Neuronal stem cell (in vitro differentiated cells): Measurements from ENCODE around the gene TRH. TPM values are rescaled to one million over a fixed set of nuclear protein-coding genes. Genes with fewer than 3 reads are reported as not detected.

ENCODE experiments used
- DNase-seq: peaks from one replicate; pipeline ENCODE4 v3.0.0-alpha.2; 2013; ENCODE audit warnings: low spot score
- H2AFZ ChIP-seq: one replicate; pipeline ENCODE4 v1.6.1; 2013; ENCODE audit warnings: mild to moderate bottlenecking, low read length, inconsistent platforms
- H2AK5ac ChIP-seq: 2 replicates; pipeline ENCODE4 v1.6.1; 2013; ENCODE audit warnings: low read depth, mild to moderate bottlenecking, inconsistent platforms, low read length, moderate library complexity, mixed read lengths
- H2BK120ac ChIP-seq: 2 replicates; pipeline ENCODE4 v1.6.1; 2013; ENCODE audit warnings: low read depth, mild to moderate bottlenecking, inconsistent platforms, low read length, moderate library complexity, mixed read lengths
- H2BK12ac ChIP-seq: one replicate; pipeline ENCODE4 v1.6.1; 2013; ENCODE audit warnings: low read length, inconsistent platforms
- H2BK15ac ChIP-seq: 2 replicates; pipeline ENCODE4 v1.6.1; 2013; ENCODE audit warnings: mild to moderate bottlenecking, low read length, inconsistent platforms, mixed read lengths
- H2BK5ac ChIP-seq: one replicate; pipeline ENCODE4 v1.6.1; 2013; ENCODE audit warnings: inconsistent platforms, mild to moderate bottlenecking, low read length, moderate library complexity
- H3K14ac ChIP-seq: one replicate; pipeline ENCODE4 v1.6.1; 2013; ENCODE audit warnings: low read length, inconsistent platforms
- H3K18ac ChIP-seq: 2 replicates; pipeline ENCODE4 v1.6.1; 2013; ENCODE audit warnings: low read length, inconsistent platforms
- H3K23ac ChIP-seq: 2 replicates; pipeline ENCODE4 v1.6.1; 2013; ENCODE audit warnings: low read depth, mild to moderate bottlenecking, mixed read lengths, low read length, inconsistent platforms; ENCODE audit not compliant: poor library complexity
- H3K27ac ChIP-seq: replicated peaks from 3 replicates; pipeline ENCODE4 v1.5.1; 2013; ENCODE audit warnings: low read length, inconsistent platforms
- H3K27me3 ChIP-seq, 3 experiments: 2 replicates each; pipeline ENCODE4 v1.6.1; 2013; ENCODE audit warnings: low read length in 3 of 3, mild to moderate bottlenecking in 2 of 3, inconsistent platforms in 1 of 3, low read depth in 1 of 3, mixed read lengths in 1 of 3, moderate library complexity in 1 of 3; ENCODE audit not compliant: control insufficient read depth in 3 of 3, insufficient read depth in 3 of 3
- H3K36me3 ChIP-seq, 2 donors: replicated peaks in 1 of 2; 2 replicates each; pipeline ENCODE4 v1.6.1; 2013; ENCODE audit warnings: low read length in 2 of 2; ENCODE audit not compliant: control insufficient read depth in 2 of 2, insufficient read depth in 2 of 2
- H3K4ac ChIP-seq: 2 replicates; pipeline ENCODE4 v1.6.1; 2013; ENCODE audit warnings: inconsistent platforms, mild to moderate bottlenecking, low read length, moderate library complexity
- H3K4me1 ChIP-seq, 2 donors: 1 replicate in 1 of 2; 2 replicates in 1 of 2; pipeline ENCODE4 v1.6.1; 2013; ENCODE audit warnings: low read length in 2 of 2, low read depth in 1 of 2; ENCODE audit not compliant: control insufficient read depth in 2 of 2, insufficient read depth in 1 of 2
- H3K4me2 ChIP-seq: one replicate; pipeline ENCODE4 v1.6.1; 2013; ENCODE audit warnings: mild to moderate bottlenecking, low read length, inconsistent platforms; ENCODE audit not compliant: insufficient read depth, poor library complexity, severe bottlenecking
- H3K4me3 ChIP-seq, 2 donors: 2 replicates each; pipeline ENCODE4 v1.5.1; 2013; ENCODE audit warnings: low read length in 2 of 2, mild to moderate bottlenecking in 2 of 2, inconsistent platforms in 1 of 2, moderate library complexity in 1 of 2
- H3K79me1 ChIP-seq: one replicate; pipeline ENCODE4 v1.6.1; 2013; ENCODE audit warnings: low read depth, mild to moderate bottlenecking, inconsistent platforms, low read length, moderate library complexity
- H3K9ac ChIP-seq: one replicate; pipeline ENCODE4 v1.6.1; 2013; ENCODE audit warnings: mild to moderate bottlenecking, low read depth, low read length, inconsistent platforms; ENCODE audit not compliant: poor library complexity
- H3K9me3 ChIP-seq, 2 donors: replicated peaks in 1 of 2; 2 replicates each; pipeline versions ENCODE3 to v1.6.1; 2013; ENCODE audit warnings: low read length in 2 of 2, mild to moderate bottlenecking in 2 of 2, inconsistent platforms in 1 of 2, low read depth in 1 of 2, mixed read lengths in 1 of 2, moderate library complexity in 1 of 2; ENCODE audit not compliant: control insufficient read depth in 2 of 2, insufficient read depth in 1 of 2
- H4K8ac ChIP-seq: one replicate; pipeline ENCODE4 v1.6.1; 2013; ENCODE audit warnings: low read depth, mild to moderate bottlenecking, inconsistent platforms, low read length, moderate library complexity
- H4K91ac ChIP-seq: one replicate; pipeline ENCODE4 v1.6.1; 2013; ENCODE audit warnings: low read length, low read depth, mild to moderate bottlenecking, inconsistent platforms; ENCODE audit not compliant: poor library complexity
- WGBS, 2 donors: extraction: QIAGEN DNeasy Blood & Tissue Kit; methylation state at CpG; one replicate each; pipeline ENCODE4 v1.1.7; 2013; ENCODE audit warnings: missing lambda C conversion rate in 2 of 2, mixed read lengths in 1 of 2; ENCODE audit not compliant: insufficient read length in 2 of 2, insufficient replicate concordance in 1 of 2; ENCODE audit errors: extremely low coverage in 2 of 2; 5-methylcytosine and 5-hydroxymethylcytosine counted together
- polyA plus RNA-seq, 2 experiments: library from polyadenylated mRNA; stranded (reverse); fragments of 200-250 nt; gene quantifications; one replicate each; pipeline ENCODE4 v1.2.3, GENCODE V29; 2013

The TRH gene, protein sequence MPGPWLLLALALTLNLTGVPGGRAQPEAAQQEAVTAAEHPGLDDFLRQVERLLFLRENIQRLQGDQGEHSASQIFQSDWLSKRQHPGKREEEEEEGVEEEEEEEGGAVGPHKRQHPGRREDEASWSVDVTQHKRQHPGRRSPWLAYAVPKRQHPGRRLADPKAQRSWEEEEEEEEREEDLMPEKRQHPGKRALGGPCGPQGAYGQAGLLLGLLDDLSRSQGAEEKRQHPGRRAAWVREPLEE
- 0.54 TPM for polyA plus RNA-seq (2013, experiment 1 of 2)
- 0.71 TPM for polyA plus RNA-seq (2013, experiment 2 of 2)

GRCh38 chr3:129974564-129974832 is at the start of gene TRH:
TRH (plus strand) TSS chr3:129974720; CDS start chr3:129975817, 1,097 bp downstream.
- no peak within 1 kb of the TSS for H4K8ac ChIP-seq
- H2AK5ac ChIP-seq: no peak within 1 kb of the TSS
- peak within 1 kb of the TSS; percentile 12 for H3K14ac ChIP-seq
- H3K9ac ChIP-seq: peak within 1 kb of the TSS; percentile 73
- peaks cover 4 to 5% of the 10 kb centered on the region in 2 donors for H3K4me1 ChIP-seq
- H4K91ac ChIP-seq: no peak within 1 kb of the TSS
- H3K23ac ChIP-seq: peak within 1 kb of the TSS; percentile 58
- H3K4ac ChIP-seq: no peak within 1 kb of the TSS
- H3K9me3 ChIP-seq: peaks cover 0 to 1% of the 10 kb centered on the region in 2 donors
- peak within 1 kb of the TSS; percentile 91 for H3K18ac ChIP-seq
- H2BK120ac ChIP-seq: no peak within 1 kb of the TSS
- H3K79me1 ChIP-seq: no peaks in the 10 kb centered on the region
- H2AFZ ChIP-seq: peak within 1 kb of the TSS; percentile 89
- peak within 1 kb of the TSS; percentile 28 to 68 for H3K4me3 ChIP-seq
- peaks cover 23 to 97% (median 60%) of the 10 kb centered on the region in 3 experiments for H3K27me3 ChIP-seq
- H3K36me3 ChIP-seq: no peaks in the 10 kb centered on the region
- no peak within 1 kb of the TSS for H2BK12ac ChIP-seq
- peak within 1 kb of the TSS; percentile 75 for H3K4me2 ChIP-seq
- H3K27ac ChIP-seq: no peak within 1 kb of the TSS
- WGBS, 2 donors: no CpG with 5 or more reads among the region's 30 CpGs
- DNase-seq: peak; percentile 48
- H2BK5ac ChIP-seq: no peak within 1 kb of the TSS
- no peak within 1 kb of the TSS for H2BK15ac ChIP-seq

DNA sequence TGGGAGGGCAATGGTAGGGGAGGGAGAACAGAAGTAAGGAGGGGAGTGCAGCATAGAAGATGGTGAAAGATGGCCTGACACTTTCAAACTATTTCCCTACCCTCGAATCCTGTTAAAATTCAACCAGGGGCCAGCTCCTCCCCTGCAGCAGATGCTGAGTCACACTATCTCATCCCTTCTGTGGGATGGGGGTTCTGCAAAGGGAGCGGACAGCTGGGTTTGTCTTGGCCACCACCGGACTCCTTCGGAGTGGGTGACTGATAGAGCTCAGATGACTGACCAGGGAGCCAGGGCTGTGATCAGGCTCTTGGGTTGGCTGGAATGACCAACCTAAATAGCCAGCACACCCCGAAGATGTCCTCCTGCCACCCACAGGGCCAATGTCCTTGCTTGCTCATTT is 47.4 kb upstream of the TRH start:
- no peak overlapping the region for H4K8ac ChIP-seq
- H3K9ac ChIP-seq: no peak overlapping the region
- no peak overlapping the region for H2BK12ac ChIP-seq
- H3K27ac ChIP-seq: no peak overlapping the region
- H3K79me1 ChIP-seq: no peaks in the 10 kb centered on the region
- no peaks in the 10 kb centered on the region for H3K4me1 ChIP-seq
- no peak overlapping the region for H3K23ac ChIP-seq
- H4K91ac ChIP-seq: no peak overlapping the region
- H3K9me3 ChIP-seq: peaks cover 4 to 19% of the 10 kb centered on the region in 2 donors
- H3K4me2 ChIP-seq: no peak overlapping the region
- H3K18ac ChIP-seq: no peak overlapping the region
- no peak overlapping the region for H2BK5ac ChIP-seq
- no peak overlapping the region for H3K14ac ChIP-seq
- DNase-seq: no peak
- no CpG with 5 or more reads among the region's 5 CpGs for WGBS, 2 donors
- H2BK120ac ChIP-seq: no peak overlapping the region
- no peak overlapping the region for H2AK5ac ChIP-seq
- no peak overlapping the region for H2BK15ac ChIP-seq
- no peak overlapping the region for H3K4me3 ChIP-seq
- no peaks in the 10 kb centered on the region for H3K27me3 ChIP-seq
- no peaks in the 10 kb centered on the region for H3K36me3 ChIP-seq
- no peak overlapping the region for H2AFZ ChIP-seq
- H3K4ac ChIP-seq: no peak overlapping the region

DNA sequence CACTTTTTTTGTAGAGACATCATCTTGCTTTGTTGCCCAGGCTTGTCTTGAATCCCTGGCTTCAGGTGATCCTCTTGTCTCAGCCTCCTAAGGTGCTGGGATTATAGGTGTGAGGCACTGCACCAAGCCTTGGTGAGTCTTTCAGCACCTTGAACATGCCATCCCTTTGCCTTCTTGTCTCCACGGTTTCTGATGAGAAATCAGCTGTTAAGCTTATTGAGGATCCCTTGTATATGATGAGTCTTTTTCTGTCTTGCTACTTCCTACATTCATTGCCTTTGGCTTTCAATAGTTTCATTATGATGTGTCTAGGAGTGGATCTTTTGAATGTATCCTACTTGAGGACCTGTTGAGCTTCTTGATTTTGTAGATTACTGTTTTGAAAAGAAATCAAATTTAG is 45.1 kb upstream of the TRH start:
- Histone ChIP-seq H3K4me2 (no peak overlapping the region), H3K27ac (no peak overlapping the region), H3K4ac (no peak overlapping the region), H2AK5ac (no peak overlapping the region), H3K23ac (no peak overlapping the region), H3K4me3 (no peak overlapping the region), H3K9ac (no peak overlapping the region), H2AFZ (no peak overlapping the region), H3K18ac (no peak overlapping the region), H3K4me1 (no peaks in the 10 kb centered on the region), H2BK15ac (no peak overlapping the region), H3K79me1 (no peaks in the 10 kb centered on the region), H4K91ac (no peak overlapping the region), H3K36me3 (no peaks in the 10 kb centered on the region), H2BK5ac (no peak overlapping the region), H3K9me3 (peaks cover 4 to 19% of the 10 kb centered on the region in 2 donors), H3K14ac (no peak overlapping the region), H2BK12ac (no peak overlapping the region), H4K8ac (no peak overlapping the region), H3K27me3 (no peaks in the 10 kb centered on the region), H2BK120ac (no peak overlapping the region)
- no CpG with 5 or more reads among the region's 1 CpG for WGBS, 2 donors
- DNase-seq: no peak

DNA sequence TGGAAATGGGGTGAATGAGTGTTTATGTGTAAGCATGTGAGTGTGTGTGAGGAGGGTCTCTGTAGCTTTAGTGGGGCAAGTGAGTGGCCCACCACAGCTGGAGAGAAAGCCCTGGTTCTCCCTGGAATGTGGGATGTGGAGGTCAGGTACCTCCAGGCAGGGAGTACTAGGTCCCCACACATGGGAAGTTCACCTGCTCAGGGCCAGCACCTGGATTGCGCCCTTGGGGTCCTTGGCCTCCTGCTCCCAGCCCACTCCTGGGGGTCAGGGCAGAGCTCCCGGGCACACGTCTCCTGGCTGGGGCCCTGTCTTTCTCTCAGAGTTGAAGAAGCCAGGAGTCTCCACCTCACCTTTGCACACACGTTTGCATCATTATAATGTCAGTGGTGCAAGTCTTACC is 41.0 kb upstream of the TRH start:
- no peak overlapping the region for H2BK12ac ChIP-seq
- H3K4me2 ChIP-seq: no peak overlapping the region
- H3K79me1 ChIP-seq: no peaks in the 10 kb centered on the region
- H3K9me3 ChIP-seq: peaks cover 4 to 19% of the 10 kb centered on the region in 2 donors
- no peak overlapping the region for H4K8ac ChIP-seq
- H2AK5ac ChIP-seq: peak overlapping the region; percentile 12
- H3K27ac ChIP-seq: no peak overlapping the region
- no peak overlapping the region for H2AFZ ChIP-seq
- H4K91ac ChIP-seq: no peak overlapping the region
- no peaks in the 10 kb centered on the region for H3K27me3 ChIP-seq
- no peak overlapping the region for H3K23ac ChIP-seq
- peak overlapping the region; percentile 57 for H3K18ac ChIP-seq
- no CpG with 5 or more reads among the region's 4 CpGs for WGBS, 2 donors
- H2BK120ac ChIP-seq: no peak overlapping the region
- no peak overlapping the region for H2BK15ac ChIP-seq
- no peak overlapping the region for H2BK5ac ChIP-seq
- no peak overlapping the region for H3K14ac ChIP-seq
- H3K9ac ChIP-seq: no peak overlapping the region
- no peak overlapping the region for H3K4me3 ChIP-seq
- H3K4me1 ChIP-seq: peaks cover 0 to 6% of the 10 kb centered on the region in 2 donors
- no peak overlapping the region for H3K4ac ChIP-seq
- H3K36me3 ChIP-seq: no peaks in the 10 kb centered on the region
- DNase-seq: no peak
